Tibial nerve (tissue), 4 donors: Measurements from ENCODE around the gene GCDH. TPM values are rescaled to one million over a fixed set of nuclear protein-coding genes. Genes with fewer than 3 reads are reported as not detected.

Experiments used
- DNase-seq, 2 donors: peaks; one replicate each; pipeline ENCODE4 v3.0.0-alpha.2; 2019; ENCODE audit warnings: low spot score in 2 of 2
- H3K27ac ChIP-seq, 4 donors: fragments of 200-600 bp; sonication (generic) in 3 of 4; one replicate each; pipeline ENCODE4 v1.5.1; 2017 to 2019; ENCODE audit warnings: mild to moderate bottlenecking in 1 of 4
- H3K27me3 ChIP-seq, 2 donors: fragments of 200-600 bp; sonication (generic) in 1 of 2; one replicate each; pipeline versions ENCODE4 v1.5.1 to v1.6.0; 2017 to 2019
- H3K36me3 ChIP-seq, 3 donors: fragments of 200-600 bp; sonication (generic); one replicate each; pipeline ENCODE4 v1.5.1; 2018 to 2019
- H3K4me1 ChIP-seq, 4 donors: fragments of 200-600 bp; sonication (generic) in 3 of 4; one replicate each; pipeline ENCODE4 v1.5.1; 2017 to 2019
- H3K4me3 ChIP-seq, 4 donors: fragments of 200-600 bp; sonication (generic) in 3 of 4; one replicate each; pipeline ENCODE4 v1.5.1; 2017 to 2019; ENCODE audit warnings: mild to moderate bottlenecking in 1 of 4, moderate library complexity in 1 of 4
- H3K9me3 ChIP-seq, 4 donors: fragments of 200-600 bp; sonication (generic) in 3 of 4; one replicate each; pipeline ENCODE4 v1.5.1; 2017 to 2019
- CTCF ChIP-seq, 5 experiments: fragments of 200-600 bp in 3 of 5; fragments of 450-650 bp in 2 of 5; sonication (generic) in 3 of 5; IDR thresholded peaks; one replicate each; pipeline ENCODE4 v1.5.1; 2016 to 2019; ENCODE audit warnings: antibody characterized with exemption in 5 of 5, mild to moderate bottlenecking in 3 of 5, moderate library complexity in 2 of 5
- EP300 ChIP-seq, 2 donors: sonication (generic); formaldehyde crosslinking; IDR thresholded peaks; one replicate each; pipeline ENCODE4 v1.6.1; 2017; ENCODE audit warnings: antibody characterized with exemption in 2 of 2, mild to moderate bottlenecking in 1 of 2
- POLR2A ChIP-seq, 2 donors: fragments of 450-650 bp; IDR thresholded peaks; one replicate each; pipeline ENCODE4 v1.6.1; 2017; ENCODE audit warnings: antibody characterized with exemption in 2 of 2, mild to moderate bottlenecking in 2 of 2, moderate library complexity in 2 of 2
- WGBS, 2 donors: methylation state at CpG; one replicate each; pipeline ENCODE4 v1.1.5; 2018; 5-methylcytosine and 5-hydroxymethylcytosine counted together
- total RNA-seq, 4 donors: library from RNA; depleted of rRNA; stranded (reverse); fragments of >200 nt; gene quantifications; one replicate each; pipeline ENCODE4 v1.1.0, GENCODE V29; 2016

The GCDH gene
- total RNA-seq, 4 donors from 2014 or later = 50.4 to 68.0 (median 64.6) TPM

- no peak for DNase-seq
- H3K36me3 ChIP-seq = peaks cover 0 to 77% (median 49%) of the 10 kb centered on the region in 3 donors
- no peaks in the 10 kb centered on the region for H3K27me3 ChIP-seq
- TF ChIP-seq POLR2A (IDR thresholded peaks at IDR 0.05) (no peak), EP300 (IDR thresholded peaks at IDR 0.05) (no peak), CTCF (IDR thresholded peaks at IDR 0.05) (no peak)
- whole genome bisulfite sequencing, 2 donors = 94 to 95% methylated on average over 29 of the region's 29 CpGs
- no peaks in the 10 kb centered on the region for H3K9me3 ChIP-seq
- no peak overlapping the region for H3K27ac ChIP-seq
- no peaks in the 10 kb centered on the region for H3K4me1 ChIP-seq
- H3K4me3 ChIP-seq = no peak overlapping the region
These were observed 33.8 kb downstream of the GCDH start for GRCh38 chr19:12924621-12925310.

GRCh38 chr19:12930002-12930645, 39.2 kb downstream of the GCDH start:
- no peak for TF ChIP-seq EP300 (IDR thresholded peaks at IDR 0.05)
- no peak for TF ChIP-seq POLR2A (IDR thresholded peaks at IDR 0.05)
- no peak for TF ChIP-seq CTCF (IDR thresholded peaks at IDR 0.05)
- peaks cover 0 to 55% (median 29%) of the 10 kb centered on the region in 3 donors for H3K36me3 ChIP-seq
- 89 to 91% methylated on average over 13 to 17 of the region's 19 CpGs for WGBS, 2 donors

GRCh38 chr19:12932392-12933286, 41.7 kb downstream of the GCDH start:
- no peaks in the 10 kb centered on the region for H3K27me3 ChIP-seq
- H3K4me3 ChIP-seq = peak overlapping the region; percentile 84 to 98 (median 90)
- TF ChIP-seq CTCF (IDR thresholded peaks at IDR 0.05) (no peak), POLR2A (IDR thresholded peaks at IDR 0.05) (no peak), EP300 (IDR thresholded peaks at IDR 0.05) (no peak)
- H3K36me3 ChIP-seq = peaks cover 0 to 30% (median 15%) of the 10 kb centered on the region in 3 donors
- H3K9me3 ChIP-seq = no peaks in the 10 kb centered on the region
- peaks cover 0 to 27% (median 12%) of the 10 kb centered on the region in 4 donors for H3K4me1 ChIP-seq
- H3K27ac ChIP-seq = peak overlapping the region in 3 of 4 donors; percentile 85 to 91 (median 85)
- WGBS, 2 donors = 28 to 29% methylated on average over 16 of the region's 16 CpGs
- no peak for DNase-seq

More at GRCh38 chr19:12930002-12930645, 39.2 kb downstream of the GCDH start:
- no peak for DNase-seq
- Histone ChIP-seq H3K27ac (no peak overlapping the region), H3K9me3 (no peaks in the 10 kb centered on the region), H3K27me3 (no peaks in the 10 kb centered on the region), H3K4me1 (peaks cover 0 to 21% (median 10%) of the 10 kb centered on the region in 4 donors), H3K4me3 (no peak overlapping the region)

GRCh38 chr19:12933287-12934072, 42.5 kb downstream of the GCDH start, which contains the start of gene FARSA:
Gene FARSA (minus strand): TSS chr19:12933711. CDS start chr19:12933696, 15 bp downstream.
- peaks cover 0 to 32% (median 14%) of the 10 kb centered on the region in 4 donors for H3K4me1 ChIP-seq
- DNase-seq = peak; percentile 89
- peak within 1 kb of the TSS; percentile 84 to 98 (median 90) for H3K4me3 ChIP-seq
- 3 to 4% methylated on average over 31 to 40 of the region's 51 CpGs for WGBS, 2 donors
- TF ChIP-seq CTCF (IDR thresholded peaks at IDR 0.05) (no peak), EP300 (IDR thresholded peaks at IDR 0.05) (peak; percentile 48 to 99), POLR2A (IDR thresholded peaks at IDR 0.05) (peak; percentile 16 to 56)
- H3K27ac ChIP-seq = peak within 1 kb of the TSS; percentile 51 to 91 (median 85)
- peaks cover 0 to 22% (median 8%) of the 10 kb centered on the region in 3 donors for H3K36me3 ChIP-seq
- no peaks in the 10 kb centered on the region for H3K9me3 ChIP-seq
- no peaks in the 10 kb centered on the region for H3K27me3 ChIP-seq
